Chondrocyte (in vitro differentiated cells): Measurements from ENCODE around the gene GDE1. TPM values are rescaled to one million over a fixed set of nuclear protein-coding genes. Genes with fewer than 3 reads are reported as not detected.

ENCODE experiments used
- DNase-seq: peaks from one replicate; pipeline ENCODE4 v3.0.0; 2021; ENCODE audit warnings: mixed read lengths, low spot score
- H3K27ac Mint-ChIP-seq: one replicate; pipeline ENCODE4 v1.8.0; 2021; ENCODE audit warnings: mild to moderate bottlenecking, moderate library complexity, mixed read lengths; ENCODE audit not compliant: unreplicated experiment
- H3K27me3 Mint-ChIP-seq: 2 replicates; pipeline ENCODE4 v1.8.0; 2021; ENCODE audit warnings: low read depth, mixed read lengths
- H3K36me3 Mint-ChIP-seq: 2 replicates; pipeline ENCODE4 v1.8.0; 2021; ENCODE audit warnings: low read depth, mixed read lengths
- H3K4me1 Mint-ChIP-seq: 2 replicates; pipeline ENCODE4 v1.8.0; 2021; ENCODE audit warnings: low read depth, mild to moderate bottlenecking, mixed read lengths
- H3K4me3 Mint-ChIP-seq: one replicate; pipeline ENCODE4 v1.8.0; 2021; ENCODE audit warnings: mild to moderate bottlenecking, moderate library complexity, mixed read lengths; ENCODE audit not compliant: unreplicated experiment
- H3K9me3 Mint-ChIP-seq: 2 replicates; pipeline ENCODE4 v1.8.0; 2021; ENCODE audit warnings: low read depth, mixed read lengths
- total RNA-seq: library from RNA; stranded (reverse); gene quantifications from 3 replicates; pipeline ENCODE4 v1.2.1, GENCODE V29; 2021
- TF ChIP-seq, protein P1 (sequence below): fragments of 200-600 bp; sonication (generic); IDR thresholded peaks from 2 replicates; pipeline ENCODE4 v1.5.0; 2021; ENCODE audit warnings: antibody characterized with exemption, mild to moderate bottlenecking, moderate library complexity

GDE1 gene
- total RNA-seq, 1 donor from 2014 or later, result 71.1 TPM

DNA sequence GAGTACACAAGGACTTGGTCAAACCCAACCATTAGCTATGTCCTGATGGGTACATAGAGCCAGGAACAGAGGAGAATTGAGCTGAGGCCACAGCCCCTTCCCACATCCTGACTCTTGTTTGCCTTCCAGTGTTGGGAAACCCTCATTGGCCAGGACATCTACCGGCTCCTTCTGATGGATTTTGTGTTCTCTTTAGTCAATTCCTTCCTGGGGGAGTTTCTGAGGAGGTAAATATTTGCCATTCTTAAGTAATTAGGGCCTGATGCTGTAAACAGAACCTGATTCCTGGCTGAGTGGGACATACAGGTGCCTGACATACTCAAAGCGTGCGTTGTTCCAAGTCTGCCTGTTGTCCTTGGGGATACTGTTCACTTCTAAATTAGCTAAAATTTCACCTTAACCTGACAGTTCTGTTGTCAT lies 42.6 kb downstream of the GDE1 start:
- Mint-ChIP-seq H3K36me3 (no peaks in the 10 kb centered on the region), H3K4me1 (no peaks in the 10 kb centered on the region), H3K4me3 (no peak overlapping the region), H3K27ac (no peak overlapping the region), H3K27me3 (peaks cover 14% of the 10 kb centered on the region), H3K9me3 (no peaks in the 10 kb centered on the region)
- no peak for DNase-seq
- TF ChIP-seq, protein P1, sequence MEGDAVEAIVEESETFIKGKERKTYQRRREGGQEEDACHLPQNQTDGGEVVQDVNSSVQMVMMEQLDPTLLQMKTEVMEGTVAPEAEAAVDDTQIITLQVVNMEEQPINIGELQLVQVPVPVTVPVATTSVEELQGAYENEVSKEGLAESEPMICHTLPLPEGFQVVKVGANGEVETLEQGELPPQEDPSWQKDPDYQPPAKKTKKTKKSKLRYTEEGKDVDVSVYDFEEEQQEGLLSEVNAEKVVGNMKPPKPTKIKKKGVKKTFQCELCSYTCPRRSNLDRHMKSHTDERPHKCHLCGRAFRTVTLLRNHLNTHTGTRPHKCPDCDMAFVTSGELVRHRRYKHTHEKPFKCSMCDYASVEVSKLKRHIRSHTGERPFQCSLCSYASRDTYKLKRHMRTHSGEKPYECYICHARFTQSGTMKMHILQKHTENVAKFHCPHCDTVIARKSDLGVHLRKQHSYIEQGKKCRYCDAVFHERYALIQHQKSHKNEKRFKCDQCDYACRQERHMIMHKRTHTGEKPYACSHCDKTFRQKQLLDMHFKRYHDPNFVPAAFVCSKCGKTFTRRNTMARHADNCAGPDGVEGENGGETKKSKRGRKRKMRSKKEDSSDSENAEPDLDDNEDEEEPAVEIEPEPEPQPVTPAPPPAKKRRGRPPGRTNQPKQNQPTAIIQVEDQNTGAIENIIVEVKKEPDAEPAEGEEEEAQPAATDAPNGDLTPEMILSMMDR, result no peak

DNA sequence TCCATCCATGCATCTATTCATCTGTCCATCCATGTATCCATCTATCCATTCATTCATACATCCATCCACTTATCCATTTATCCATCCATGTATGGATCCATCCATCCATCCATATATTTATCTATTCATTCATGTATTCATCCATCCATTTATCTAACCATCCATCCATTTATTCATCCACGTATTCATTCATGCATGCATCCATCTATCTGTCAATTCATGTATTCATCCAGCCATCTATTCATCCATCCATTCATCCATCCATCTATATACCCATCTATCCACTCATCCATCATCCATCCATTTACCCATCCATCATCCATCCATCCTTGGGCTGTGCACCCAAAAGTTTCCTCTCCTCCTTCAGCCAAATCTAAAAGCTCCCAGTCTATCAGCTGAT lies 43.4 kb downstream of the GDE1 start:
- no peaks in the 10 kb centered on the region for H3K9me3 Mint-ChIP-seq
- H3K27ac Mint-ChIP-seq, result no peak overlapping the region
- H3K27me3 Mint-ChIP-seq, result peaks cover 16% of the 10 kb centered on the region
- no peaks in the 10 kb centered on the region for H3K36me3 Mint-ChIP-seq
- no peak overlapping the region for H3K4me3 Mint-ChIP-seq
- no peak for DNase-seq
- TF ChIP-seq, protein P1, result no peak
- H3K4me1 Mint-ChIP-seq, result no peaks in the 10 kb centered on the region

DNA sequence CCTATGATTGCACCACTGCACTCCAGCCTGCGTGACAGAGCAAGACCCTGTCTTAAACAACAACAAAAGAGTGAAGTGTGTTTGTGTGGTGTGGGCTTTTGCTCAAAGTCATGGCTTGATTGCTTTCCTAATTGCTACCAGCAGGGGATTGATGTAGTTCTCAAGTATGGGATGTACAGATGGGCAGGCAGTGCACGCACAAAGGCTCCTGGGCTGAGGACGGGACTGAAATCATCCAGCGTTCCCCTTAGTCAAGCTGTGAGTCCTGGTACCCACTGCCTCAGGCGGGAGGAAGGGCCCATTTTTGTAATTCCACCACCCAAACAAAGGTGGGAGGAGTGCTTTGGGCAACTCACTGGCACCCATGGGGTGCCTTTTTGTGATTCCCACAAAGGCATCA lies 47.3 kb downstream of the GDE1 start:
- H3K27ac Mint-ChIP-seq, result no peak overlapping the region
- no peaks in the 10 kb centered on the region for H3K36me3 Mint-ChIP-seq
- no peak for DNase-seq
- no peak overlapping the region for H3K4me3 Mint-ChIP-seq
- TF ChIP-seq, protein P1, result no peak
- H3K4me1 Mint-ChIP-seq, result no peaks in the 10 kb centered on the region
- no peaks in the 10 kb centered on the region for H3K9me3 Mint-ChIP-seq
- H3K27me3 Mint-ChIP-seq, result peaks cover 16% of the 10 kb centered on the region

DNA sequence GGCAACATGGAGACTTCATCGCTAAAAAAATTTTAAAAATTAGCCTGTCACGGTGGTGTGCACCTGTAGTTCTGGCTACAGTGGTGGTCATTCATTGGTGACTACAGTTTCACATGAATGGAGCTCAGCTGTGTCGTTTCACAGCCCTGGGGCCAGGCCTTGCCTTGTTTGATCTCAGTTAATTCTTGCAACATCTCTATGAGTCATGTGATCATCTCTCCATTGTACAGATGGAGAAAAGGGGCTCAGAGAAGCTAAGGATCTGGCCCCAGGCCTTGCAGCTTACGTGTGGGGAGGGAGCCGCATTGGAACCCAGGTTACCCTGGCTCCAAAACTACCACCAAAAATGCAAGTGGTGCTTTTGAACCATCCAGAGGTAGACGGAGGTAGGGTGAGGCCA lies 49.4 kb downstream of the GDE1 start:
- TF ChIP-seq, protein P1, result no peak
- no peak overlapping the region for H3K4me3 Mint-ChIP-seq
- H3K4me1 Mint-ChIP-seq, result no peaks in the 10 kb centered on the region
- H3K27ac Mint-ChIP-seq, result no peak overlapping the region
- H3K27me3 Mint-ChIP-seq, result peaks cover 8% of the 10 kb centered on the region
- no peaks in the 10 kb centered on the region for H3K36me3 Mint-ChIP-seq
- peaks cover 4% of the 10 kb centered on the region for H3K9me3 Mint-ChIP-seq
- no peak for DNase-seq

DNA sequence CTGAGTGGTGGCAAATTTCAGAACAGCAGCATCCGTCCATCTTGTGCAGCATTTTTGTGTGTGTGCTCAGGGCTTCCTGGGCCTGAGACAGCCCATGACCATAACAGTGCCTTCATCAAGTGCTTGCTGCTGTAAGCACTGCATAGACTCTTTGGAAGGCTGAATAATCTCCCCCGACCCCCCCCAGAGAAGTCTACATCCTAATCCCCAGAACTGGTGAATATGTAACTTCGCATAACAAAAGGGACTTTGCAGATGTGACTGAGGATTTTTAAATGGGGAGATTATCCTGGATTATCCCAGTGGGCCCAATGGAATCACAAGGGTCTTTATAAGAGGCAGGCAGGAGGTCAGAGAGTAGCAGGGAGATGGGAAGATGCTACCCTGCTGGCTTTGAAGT lies 53.6 kb downstream of the GDE1 start:
- Mint-ChIP-seq H3K27ac (no peak overlapping the region), H3K27me3 (peaks cover 1% of the 10 kb centered on the region), H3K36me3 (no peaks in the 10 kb centered on the region), H3K4me1 (no peaks in the 10 kb centered on the region), H3K9me3 (peaks cover 4% of the 10 kb centered on the region), H3K4me3 (no peak overlapping the region)
- DNase-seq, result no peak
- TF ChIP-seq, protein P1, result no peak
